Astrocyte of the hippocampus (primary cell): ENCODE measurements around the gene C1orf50.
"Not testable (repeated sequence)": the region's sequence is repeated elsewhere in the genome, so short reads cannot be mapped to it uniquely, and the experiment has no call there.

ENCODE experiments used
- DNase-seq: peaks from one replicate; pipeline ENCODE4 v3.0.0; 2011; ENCODE audit warnings: low read depth, low spot score

C1orf50 gene

DNA sequence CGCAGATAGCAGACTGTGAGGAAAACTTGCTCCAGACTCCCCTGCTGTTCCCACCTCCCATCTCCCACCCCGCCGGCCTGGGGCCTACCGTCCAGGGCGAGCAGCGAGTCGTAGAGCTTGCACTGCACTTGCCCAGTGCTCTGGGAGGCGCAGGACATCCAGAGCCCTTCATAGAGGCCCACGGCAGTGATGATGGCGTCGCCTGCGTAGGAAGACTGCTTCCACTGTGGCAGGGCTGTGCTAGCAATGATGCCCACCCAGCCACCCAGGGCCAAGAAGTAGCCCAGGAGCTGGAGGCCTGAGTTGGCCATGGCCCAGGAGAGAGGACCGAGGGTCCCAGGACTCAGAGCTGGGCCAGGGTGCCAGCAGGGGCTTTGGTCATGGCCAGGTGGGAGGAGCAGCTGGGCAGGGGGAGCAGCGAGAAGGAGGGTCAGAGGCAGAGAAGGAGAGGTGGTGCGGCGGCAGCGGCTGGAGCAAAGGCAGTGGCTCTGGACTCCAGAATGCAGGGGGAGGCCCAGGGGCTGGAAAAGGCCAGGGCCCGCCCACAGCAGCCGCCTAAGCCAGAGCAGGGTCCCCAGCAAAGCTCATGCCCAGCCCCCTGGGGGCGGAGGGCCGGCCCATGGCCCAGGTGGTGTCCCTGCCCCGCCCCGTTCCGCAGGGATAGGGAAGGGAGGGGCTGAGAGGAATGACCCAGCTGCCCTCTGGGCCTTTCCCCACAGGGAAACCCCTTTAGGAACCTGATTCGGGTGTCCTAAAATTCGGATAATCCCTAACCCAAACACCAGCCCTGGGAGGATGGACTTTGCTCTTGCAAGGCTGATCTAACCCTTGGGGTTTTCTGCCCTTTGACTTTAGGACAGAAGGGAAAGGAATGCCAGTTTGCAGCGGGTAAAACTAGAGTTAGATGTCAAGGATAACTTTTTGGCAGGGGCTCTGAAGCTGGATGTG lies 27.0 kb upstream of the C1orf50 start, which contains the start of gene CLDN19:
CLDN19 (minus strand) TSS at position 484 of the 948 bp plus-strand sequence; CDS start at position 311, 173 bp downstream.
- DNase-seq: no peak

DNA sequence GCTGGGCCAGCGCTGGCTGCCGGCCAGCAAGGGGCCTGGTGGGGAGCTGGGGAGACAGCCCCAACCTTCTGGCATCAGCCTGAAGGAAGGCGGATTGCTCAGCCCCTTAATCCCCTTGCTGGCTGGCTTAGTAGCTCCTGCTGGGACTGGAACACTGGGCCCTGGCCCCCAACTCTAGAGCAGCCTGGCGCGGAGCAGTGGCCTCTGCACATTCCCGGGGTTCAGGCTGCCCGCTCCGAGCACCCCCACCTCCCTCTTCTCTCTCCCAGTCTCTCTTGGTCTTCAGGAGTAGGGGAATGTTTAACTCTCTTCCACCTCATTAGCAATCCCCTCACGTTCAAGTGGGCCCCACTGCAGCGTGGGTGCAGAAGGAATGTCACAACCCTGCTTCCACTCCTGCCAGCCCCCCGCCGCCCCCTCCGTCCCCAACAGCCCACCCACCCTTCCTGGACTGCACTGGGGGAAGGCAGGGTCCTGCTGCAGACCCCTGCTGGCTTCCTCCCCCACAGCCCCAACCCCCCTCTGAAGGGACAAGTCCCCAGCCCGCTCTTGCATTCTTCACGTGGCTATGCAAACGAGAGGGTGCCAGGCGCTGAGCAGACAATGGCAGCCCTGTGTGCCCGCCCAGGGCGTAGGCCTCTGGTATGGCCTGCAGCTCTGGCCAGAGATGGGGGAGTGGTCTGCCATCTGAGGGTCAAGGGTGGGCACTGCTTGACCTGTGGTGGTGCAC lies 26.0 kb upstream of the C1orf50 start:
- peak; percentile 38 for DNase-seq

DNA sequence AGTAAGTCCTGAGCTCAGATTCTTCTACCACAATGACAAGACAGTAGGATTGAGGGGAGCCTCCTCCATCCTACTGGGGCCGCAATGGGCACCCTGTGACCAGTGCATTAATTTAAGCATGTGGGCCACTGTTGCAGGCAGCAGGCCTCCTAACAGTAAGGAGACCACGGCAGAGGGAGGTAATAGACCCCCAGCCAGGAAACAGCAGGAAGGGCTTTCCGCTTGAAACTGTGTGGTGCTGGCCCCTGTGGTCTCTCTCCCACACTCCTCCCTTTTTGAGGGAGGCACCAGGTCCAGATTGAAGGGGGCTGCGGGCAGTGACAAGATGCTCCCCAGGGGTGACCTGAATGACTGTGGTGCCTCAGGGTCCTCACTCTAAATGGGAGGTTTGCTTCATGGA lies 25.3 kb upstream of the C1orf50 start:
- no peak for DNase-seq

DNA sequence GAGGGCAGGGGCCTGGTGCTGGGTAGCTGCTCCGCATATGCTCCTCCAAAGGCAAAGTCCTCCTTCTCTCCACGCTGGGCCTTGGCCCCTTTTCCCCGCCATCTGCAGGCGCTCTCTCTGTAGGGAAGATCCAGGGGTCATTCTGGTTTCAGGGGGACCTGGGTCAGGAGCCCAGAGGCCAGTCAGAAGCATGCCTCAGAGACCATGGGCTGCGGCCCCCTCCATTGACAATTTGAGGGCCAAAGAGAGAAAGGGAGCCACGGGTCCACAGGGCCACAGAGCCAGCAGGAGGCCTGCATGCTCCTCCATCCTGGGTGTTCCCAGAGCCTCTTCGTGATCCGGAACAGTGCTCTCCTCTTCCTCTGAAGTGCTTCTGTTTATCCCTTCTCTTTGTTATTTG lies 24.9 kb upstream of the C1orf50 start:
- DNase-seq: no peak

DNA sequence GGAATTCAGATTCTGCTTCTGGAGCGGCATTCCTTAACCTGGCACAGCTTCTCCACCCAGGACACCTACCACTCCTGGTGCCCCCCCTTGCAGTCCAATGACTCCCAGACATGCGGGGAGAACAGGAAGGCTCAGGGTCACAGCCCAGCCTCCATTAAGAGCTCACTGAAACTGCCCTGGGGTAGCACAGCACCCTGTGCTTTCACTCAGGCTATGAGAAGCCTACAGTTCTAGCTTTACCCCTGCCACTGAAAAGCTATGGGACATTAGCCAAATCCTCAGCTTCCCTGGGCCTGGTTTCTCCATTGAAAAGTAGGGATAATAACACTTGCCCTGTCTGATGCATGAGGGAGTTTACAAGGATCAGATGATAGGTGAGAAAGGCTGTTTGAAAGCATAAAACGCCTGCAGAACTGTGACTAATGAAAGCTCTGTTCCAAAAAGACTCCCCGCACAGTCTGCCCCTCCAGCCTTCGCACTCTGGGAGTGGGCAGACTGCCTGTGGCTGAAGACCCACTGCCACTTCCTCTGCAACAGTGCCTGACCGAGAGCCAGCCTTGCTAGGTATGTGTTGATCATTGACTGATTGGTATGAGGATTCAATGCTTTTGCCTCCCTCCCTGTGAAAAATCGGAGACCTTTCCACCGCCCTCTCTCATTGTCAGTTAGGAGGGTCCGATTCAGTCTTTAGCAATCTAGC lies 24.3 kb upstream of the C1orf50 start:
- no peak for DNase-seq

DNA sequence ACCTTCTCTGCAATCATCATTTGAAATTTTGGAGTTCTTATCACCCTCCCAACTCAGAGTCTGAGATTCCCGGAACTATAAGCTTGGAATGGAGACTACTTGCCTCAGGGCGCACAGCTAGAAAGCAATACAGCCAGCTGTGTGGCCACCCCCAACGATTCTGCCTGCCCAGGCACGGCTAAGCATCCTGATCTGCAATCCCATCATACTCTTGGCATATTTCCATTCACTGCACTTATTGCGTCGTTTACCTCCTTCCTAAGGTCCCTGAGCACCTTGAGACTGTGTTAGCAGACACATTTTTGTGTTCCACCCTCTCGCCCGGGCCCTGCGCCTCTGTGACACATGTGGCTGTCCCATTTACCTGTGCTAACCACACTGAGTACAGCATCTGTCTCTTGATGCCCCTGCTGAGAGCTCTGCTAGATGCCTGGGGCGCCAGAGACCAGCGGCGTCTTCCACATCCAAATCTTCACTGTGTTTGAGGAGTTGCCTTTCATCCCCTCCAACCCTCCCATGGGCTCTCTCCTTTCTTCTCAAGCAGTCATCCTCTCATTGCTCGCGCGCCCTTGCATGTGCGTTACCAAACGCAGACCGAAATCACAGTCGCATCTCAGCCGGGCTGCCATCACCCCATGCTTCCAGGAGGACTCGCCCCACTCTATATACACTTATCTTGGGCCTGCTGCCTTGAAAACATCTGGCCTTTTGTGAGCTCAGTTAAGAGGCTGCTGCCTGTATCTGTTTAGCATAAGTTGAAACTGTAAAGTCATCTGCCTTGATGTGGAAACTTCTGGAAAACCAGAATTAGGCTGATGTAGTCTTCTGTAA lies 23.5 kb upstream of the C1orf50 start:
- DNase-seq: no peak

DNA sequence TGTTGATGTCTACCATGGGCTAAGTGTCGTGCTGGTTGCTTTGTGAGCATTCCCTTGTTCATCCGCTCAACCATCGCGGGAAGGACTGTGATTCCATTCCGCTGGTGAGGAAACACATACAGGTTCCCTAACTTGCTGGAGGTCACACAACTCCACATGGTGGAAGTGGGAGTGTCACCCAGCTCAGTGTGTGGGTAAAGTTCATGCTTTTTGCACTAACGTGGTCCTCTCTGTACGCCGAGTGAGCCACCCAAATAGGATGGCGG lies 23.0 kb upstream of the C1orf50 start:
- no peak for DNase-seq

DNA sequence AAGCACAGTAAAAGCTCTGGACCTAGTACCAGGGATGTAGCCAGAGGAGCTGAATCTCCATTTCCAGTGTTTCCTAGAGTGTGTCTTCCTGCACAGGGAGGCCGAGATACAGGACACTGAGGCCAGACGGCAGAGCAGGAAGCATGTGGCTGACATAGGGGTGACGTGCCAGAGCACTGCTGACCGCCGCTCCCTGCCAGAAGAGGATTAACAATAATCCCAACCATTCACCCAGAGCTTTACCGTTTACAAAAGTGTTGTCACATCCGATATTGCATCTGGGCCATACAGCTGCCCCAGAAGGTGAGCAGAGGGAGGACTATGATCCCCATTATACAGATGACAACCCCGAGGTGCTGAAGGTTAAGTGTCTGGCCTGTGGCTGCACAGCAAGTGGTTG lies 21.2 kb upstream of the C1orf50 start:
- DNase-seq: no peak

DNA sequence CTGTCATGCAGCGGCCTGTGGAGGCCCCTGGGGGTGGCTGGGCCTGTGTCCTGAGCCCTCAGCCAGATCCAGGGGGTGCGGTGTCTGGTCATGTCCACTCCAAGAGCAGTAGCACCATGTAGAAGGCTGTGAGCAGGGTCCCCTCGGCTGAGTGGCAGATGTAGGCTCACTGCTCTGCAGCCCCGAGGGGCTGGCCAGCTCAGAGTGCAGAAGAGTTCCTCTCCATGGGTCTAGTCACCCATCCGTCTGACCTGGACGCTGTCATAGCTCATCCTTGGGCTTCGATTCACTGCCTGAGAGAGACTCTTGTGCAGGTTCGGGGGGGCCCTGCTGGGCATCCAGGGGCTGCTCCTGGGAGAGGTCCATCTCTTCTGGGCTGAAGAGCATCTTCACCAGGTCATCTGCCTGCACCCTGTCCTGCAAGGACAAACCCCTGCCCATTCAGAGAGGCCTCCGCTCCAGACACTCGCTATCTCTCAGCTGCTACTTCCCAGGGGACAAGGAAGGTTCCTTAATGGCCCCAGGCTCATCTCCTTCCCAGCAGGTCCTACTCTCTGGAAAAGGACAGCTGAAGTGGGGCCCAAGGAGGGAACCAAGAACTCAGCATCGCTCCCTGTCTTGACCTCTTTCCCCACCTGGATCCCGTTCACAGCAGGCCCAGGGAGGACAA lies 20.5 kb upstream of the C1orf50 start:
- DNase-seq: no peak

DNA sequence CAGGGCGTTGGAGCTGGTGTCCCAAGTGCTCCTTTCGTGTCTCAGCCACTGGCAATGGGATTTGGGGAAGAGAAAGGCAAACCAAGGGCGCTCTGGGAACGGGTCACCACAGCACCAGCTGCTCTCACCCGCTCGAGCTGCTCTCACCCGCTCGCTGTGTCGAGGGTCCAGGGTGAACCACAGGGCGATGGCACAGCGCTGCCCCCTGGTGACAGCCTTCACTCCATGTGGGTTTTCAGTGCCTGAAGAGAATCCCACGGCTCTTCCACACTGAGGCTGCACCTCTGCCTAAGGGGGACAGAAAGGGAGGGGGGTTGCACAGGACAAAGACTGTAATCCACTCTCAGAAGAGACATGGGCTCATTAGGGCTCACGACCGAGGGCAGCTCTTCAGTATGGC lies 19.9 kb upstream of the C1orf50 start:
- peak; percentile 64 for DNase-seq

DNA sequence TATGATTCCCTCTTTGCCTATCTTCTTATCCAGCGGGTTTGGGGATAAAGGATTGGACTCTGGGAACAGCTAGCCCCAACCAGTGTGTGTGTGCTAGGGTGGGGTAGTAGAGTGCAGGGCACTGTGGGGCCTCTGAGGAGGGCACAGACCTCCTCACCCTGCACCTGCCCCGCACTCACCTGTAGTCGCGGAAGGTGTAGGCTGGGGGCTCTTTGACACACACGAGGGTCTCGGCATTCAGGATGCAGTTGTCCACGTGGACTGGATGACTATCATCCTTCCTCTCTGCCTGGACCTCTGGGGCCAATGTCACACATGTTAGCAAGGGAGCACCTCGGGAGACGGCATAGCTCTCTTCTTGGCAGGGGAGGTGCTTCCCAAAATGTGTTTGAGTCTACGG lies 19.0 kb upstream of the C1orf50 start:
- no peak for DNase-seq

DNA sequence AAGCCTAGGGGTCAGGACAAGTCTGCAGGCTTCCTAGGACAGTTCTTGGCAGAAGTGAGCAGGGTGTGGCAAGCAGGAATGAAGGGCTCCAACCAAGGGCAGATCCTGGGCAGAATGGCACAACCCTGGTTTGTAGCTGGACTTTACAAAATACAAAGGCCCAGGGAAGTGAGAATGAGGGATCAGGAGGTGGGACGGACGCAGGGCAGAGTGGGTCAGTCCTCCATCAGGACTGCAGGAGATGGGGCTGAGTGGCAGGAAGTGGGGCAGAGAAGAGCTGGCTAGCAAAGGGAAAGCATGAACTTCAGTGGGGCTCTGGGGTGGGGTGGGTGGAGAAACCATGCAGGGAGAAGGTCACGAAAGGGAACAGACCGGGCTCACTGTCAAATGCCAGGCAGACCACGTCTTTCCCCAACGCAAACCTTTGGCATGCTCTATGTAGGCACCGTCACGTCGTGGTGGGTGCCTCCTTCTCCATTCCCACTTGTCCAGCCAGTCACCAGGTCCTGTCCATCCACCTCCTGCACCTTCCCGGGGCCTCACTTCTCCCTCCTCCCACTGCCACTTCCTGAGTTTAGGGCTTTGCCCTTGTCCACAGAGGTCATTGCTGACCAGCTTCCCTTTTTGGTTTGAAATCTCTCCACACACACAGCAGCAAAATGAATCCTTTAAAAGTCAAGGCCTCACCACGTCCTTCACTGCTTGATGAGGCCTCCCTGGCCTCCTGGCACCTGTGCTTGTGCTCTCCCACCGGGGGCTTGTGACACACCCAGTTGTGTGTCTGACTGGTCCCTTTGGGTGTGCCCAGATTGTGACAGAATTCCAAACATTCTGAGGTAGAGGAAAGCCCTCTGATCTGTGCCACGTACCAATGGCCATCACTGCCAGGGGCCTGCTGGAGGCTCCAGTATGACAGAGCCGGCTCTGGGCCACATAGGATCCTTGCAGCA lies 18.3 kb upstream of the C1orf50 start:
- DNase-seq: no peak

DNA sequence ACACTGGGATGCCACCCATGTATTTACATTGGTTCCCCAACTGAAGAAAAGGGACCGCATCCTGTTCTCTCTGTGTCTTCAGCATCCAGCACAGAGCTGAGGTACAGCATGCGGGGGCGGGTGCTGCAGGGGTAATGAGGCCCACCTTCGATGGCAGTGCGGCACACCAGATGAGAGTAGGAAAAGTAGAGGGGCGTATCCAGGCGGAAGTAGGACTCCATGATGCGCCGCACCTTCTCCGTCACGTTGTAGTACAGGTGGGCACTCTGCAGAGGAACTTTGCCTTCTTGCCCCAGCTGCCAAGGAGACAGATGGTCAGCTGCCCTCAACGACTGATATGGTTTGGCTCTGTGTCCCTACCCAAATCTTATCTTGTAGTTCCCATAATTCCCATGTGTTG lies 17.0 kb upstream of the C1orf50 start:
- no peak for DNase-seq

DNA sequence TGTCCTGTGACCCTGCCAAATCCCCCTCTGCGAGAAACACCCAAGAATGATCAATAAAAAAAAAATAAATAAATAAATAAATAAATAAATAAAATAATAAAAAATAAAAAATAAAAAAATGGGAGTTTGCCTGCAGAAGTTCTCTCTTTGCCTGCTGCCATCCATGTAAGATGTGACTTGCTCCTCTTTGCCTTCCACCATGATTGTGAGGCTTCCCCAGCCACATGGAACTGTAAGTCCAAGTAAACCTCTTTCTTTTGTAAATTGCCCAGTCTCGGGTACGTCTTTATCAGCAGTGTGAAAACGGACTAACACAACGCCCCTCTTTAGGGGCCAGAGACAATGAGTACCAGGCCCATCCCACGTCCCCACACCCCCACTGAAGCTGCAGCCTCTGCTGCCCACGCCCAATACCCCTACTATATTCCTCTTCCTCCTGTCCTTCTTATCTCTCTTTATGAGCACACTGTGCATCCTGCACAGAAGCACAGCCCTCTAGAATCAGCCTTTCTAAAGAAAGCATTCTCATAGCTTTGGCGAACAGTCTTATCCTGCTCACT lies 15.5 kb upstream of the C1orf50 start:
- DNase-seq: not testable (repeated sequence)

DNA sequence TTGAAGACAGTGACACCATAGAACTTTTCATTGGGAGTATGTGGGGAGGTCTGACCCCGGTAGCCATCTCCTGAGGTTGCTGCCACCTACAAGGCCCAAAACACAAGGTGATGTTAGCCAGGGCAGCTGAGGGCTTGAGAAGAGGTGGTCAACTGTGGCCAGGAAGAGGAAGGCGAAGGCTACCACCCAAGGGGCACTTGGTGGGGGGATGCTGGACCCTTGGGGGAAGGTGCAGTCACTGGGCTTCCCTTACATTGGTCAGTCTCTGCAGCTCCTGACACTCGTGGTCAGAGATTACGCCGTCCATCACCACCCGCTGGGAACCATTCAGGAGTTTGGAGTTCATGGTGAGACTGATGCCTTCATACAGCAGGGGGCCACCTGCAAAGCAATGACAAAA lies 14.8 kb upstream of the C1orf50 start:
- no peak for DNase-seq

DNA sequence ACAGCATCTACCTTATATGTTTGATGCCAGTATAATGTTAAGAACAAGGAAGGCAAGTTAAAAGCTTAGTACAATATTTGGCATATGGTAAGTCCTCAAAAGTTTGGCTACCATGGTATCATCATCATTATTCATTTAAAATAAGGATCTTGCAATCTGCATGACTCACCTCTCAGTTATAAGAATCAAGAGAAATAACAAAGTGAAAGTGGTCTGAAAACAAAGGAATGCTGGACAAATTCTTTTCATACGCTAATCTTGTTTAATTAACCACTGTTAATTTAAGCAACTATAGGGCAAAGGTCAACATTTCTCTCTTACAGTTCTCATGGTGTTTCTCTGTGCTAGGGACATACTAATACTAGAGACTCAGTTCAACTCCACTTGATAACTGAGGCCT lies 14.0 kb upstream of the C1orf50 start:
- DNase-seq: peak; percentile 25

DNA sequence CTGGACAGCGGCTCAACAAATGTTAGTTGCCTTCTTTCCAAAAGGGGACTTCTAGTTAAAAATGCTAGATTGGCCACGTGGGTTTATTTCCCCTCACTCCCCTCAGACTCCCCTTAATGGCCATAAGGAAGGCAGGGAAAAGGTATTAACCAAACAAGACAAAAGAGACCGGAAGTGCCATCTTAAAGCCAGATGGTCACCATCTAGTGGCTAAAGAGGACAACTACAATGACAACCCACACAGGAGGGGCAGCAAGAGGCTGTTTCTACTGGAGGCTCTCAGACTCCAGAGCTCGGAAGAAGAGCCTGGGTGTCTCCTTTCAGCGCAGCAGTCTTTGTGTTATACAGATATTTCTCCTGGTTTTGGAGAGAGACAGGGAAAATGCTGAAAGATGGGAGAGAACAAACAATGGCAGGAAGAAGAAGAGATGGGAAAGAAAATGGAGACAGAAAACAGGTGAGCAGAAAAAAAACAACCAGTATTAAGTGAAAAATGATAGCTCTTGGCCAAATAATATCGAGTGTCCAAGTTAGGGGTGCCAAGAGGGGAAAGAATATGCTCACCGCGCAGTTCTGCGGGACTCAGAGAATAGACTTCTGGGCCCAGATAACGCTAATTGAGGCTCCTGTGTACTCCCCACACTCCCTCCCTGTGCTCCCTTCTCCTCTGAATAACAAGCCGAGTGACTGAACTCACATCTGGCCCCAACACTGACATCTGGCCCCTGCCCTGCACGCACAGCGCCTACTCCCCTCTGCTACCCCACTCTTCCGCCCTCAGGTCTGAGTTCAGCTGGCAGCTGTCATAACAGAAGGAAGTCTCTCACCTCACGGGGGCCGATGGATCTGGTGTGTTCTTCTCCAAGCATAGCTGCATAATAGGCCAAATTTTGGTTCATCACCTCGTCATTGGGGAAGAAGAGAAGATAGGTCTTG lies 9.8 kb upstream of the C1orf50 start:
- peak; percentile 73 for DNase-seq

DNA sequence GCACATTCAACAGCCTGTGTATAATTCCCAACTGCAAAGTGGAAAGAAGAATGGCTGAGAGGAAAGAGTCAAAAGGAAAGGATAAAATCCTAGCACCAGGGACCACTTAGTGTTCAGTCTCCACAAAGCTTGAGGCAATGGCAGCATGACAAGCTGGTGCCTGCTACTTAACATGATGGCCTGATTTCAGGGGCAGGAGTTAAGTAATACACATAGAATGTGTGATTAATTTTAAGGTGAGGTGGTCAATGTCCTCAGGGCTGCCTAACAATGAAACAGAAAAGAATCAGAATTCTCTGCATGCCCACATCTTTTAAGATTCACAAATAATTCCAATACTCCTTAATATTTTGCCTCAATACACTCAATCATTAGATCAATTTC lies 9.2 kb upstream of the C1orf50 start:
- no peak for DNase-seq
